Gastroesophageal sphincter (tissue), 3 donors: ENCODE data around the gene SPDYE2.
"Not testable (repeated sequence)": the region's sequence is repeated elsewhere in the genome, so short reads cannot be mapped to it uniquely, and the experiment has no call there.

Experiments
- CTCF ChIP-seq, 4 experiments: fragments of 200-600 bp in 2 of 4; fragments of 450-650 bp in 2 of 4; sonication (generic) in 1 of 4; IDR thresholded peaks; one replicate each; pipeline ENCODE4 v1.5.1; 2017 to 2019; ENCODE audit warnings: antibody characterized with exemption in 4 of 4, mild to moderate bottlenecking in 2 of 4, moderate library complexity in 2 of 4
- EP300 ChIP-seq: sonication (generic); formaldehyde crosslinking; IDR thresholded peaks from one replicate; pipeline ENCODE4 v1.6.1; 2017; ENCODE audit warnings: antibody characterized with exemption, mild to moderate bottlenecking
- POLR2AphosphoS5 ChIP-seq: sonication (generic); formaldehyde crosslinking; IDR thresholded peaks from one replicate; pipeline ENCODE4 v1.6.1; 2017; ENCODE audit warnings: antibody characterized with exemption

GRCh38 chr7:102583495-102583894, 32.5 kb downstream of the SPDYE2 start:
- TF ChIP-seq CTCF (IDR thresholded peaks at IDR 0.05); EP300; POLR2AphosphoS5: not testable (repeated sequence)
